Common myeloid progenitor, CD34-positive (primary cell): Measurements from ENCODE around the gene SEMA4C.

Experiments used
- CTCF ChIA-PET: fragments of 350-600 bp; sonication (Branson Sonifier 250); formaldehyde crosslinking; loops from one replicate; lab custom pipeline; 2021; ENCODE audit warnings: antibody characterized with exemption; lab: Charles Lee
- POLR2A ChIA-PET: fragments of 350-600 bp; sonication (Branson Sonifier 250); formaldehyde crosslinking; loops from one replicate; lab custom pipeline; 2021; ENCODE audit warnings: antibody characterized with exemption; lab: Charles Lee
- DNase-seq, 3 donors: peaks; one replicate each; pipeline versions ENCODE4 v3.0.0 to v3.0.0-alpha.2; 2013
- H3K27ac ChIP-seq, 2 experiments: 1 replicate in 1 of 2; 2 replicates in 1 of 2; pipeline ENCODE4 v1.7.0; 2013; ENCODE audit warnings: inconsistent platforms in 2 of 2, low read length in 2 of 2, mild to moderate bottlenecking in 2 of 2, low read depth in 1 of 2, moderate library complexity in 1 of 2; ENCODE audit not compliant: severe bottlenecking in 2 of 2, insufficient read depth in 1 of 2, poor library complexity in 1 of 2
- H3K27me3 ChIP-seq, 5 experiments: replicated peaks in 2 of 5; 1 replicate in 3 of 5; 2 replicates in 2 of 5; pipeline versions ENCODE4 v1.6.1 to v1.7.0; 2013; ENCODE audit warnings: low read length in 4 of 5, mild to moderate bottlenecking in 2 of 5, moderate library complexity in 2 of 5, inconsistent platforms in 1 of 5; ENCODE audit not compliant: insufficient read depth in 5 of 5, control insufficient read depth in 4 of 5
- H3K36me3 ChIP-seq, 4 experiments: 1 replicate in 2 of 4; 2 replicates in 2 of 4; pipeline versions ENCODE4 v1.6.1 to v1.7.0; 2013; ENCODE audit warnings: low read length in 3 of 4, control low read depth in 1 of 4, mild to moderate bottlenecking in 1 of 4; ENCODE audit not compliant: control insufficient read depth in 4 of 4, insufficient read depth in 4 of 4
- H3K4me1 ChIP-seq, 4 experiments: 1 replicate in 3 of 4; 2 replicates in 1 of 4; pipeline versions ENCODE4 v1.6.1 to v1.7.1; 2013; ENCODE audit warnings: low read length in 3 of 4, mild to moderate bottlenecking in 3 of 4, control low read depth in 1 of 4, inconsistent platforms in 1 of 4, moderate library complexity in 1 of 4; ENCODE audit not compliant: control insufficient read depth in 4 of 4, insufficient read depth in 4 of 4; ENCODE audit errors: control extremely low read depth in 1 of 4
- H3K4me3 ChIP-seq, 7 experiments: 1 replicate in 4 of 7; 2 replicates in 3 of 7; pipeline versions ENCODE4 v1.5.1 to v1.7.0; 2013; ENCODE audit warnings: mild to moderate bottlenecking in 7 of 7, low read length in 6 of 7, moderate library complexity in 6 of 7, inconsistent platforms in 2 of 7, low read depth in 2 of 7, control low read depth in 1 of 7; ENCODE audit not compliant: insufficient read depth in 4 of 7, control insufficient read depth in 1 of 7; ENCODE audit errors: extremely low read depth in 1 of 7
- H3K9me3 ChIP-seq, 5 experiments: 1 replicate in 4 of 5; 2 replicates in 1 of 5; pipeline versions ENCODE4 v1.6.1 to v1.7.1; 2013; ENCODE audit warnings: low read length in 4 of 5, mild to moderate bottlenecking in 2 of 5, inconsistent platforms in 1 of 5, low read depth in 1 of 5, moderate library complexity in 1 of 5; ENCODE audit not compliant: control insufficient read depth in 4 of 5, insufficient read depth in 2 of 5; ENCODE audit errors: control extremely low read depth in 1 of 5
- WGBS: methylation state at CpG from one replicate; pipeline ENCODE4 v1.1.5; 2013; ENCODE audit not compliant: insufficient coverage; 5-methylcytosine and 5-hydroxymethylcytosine counted together

The SEMA4C gene

GRCh38 chr2:96848264-96848663 lies 21.6 kb downstream of the SEMA4C start:
- H3K36me3 ChIP-seq = peaks cover 12 to 51% (median 32%) of the 10 kb centered on the region in 4 experiments
- POLR2A ChIA-PET = no interaction called here
- H3K4me3 ChIP-seq = no peak overlapping the region
- peaks cover 0 to 4% (median 0%) of the 10 kb centered on the region in 4 experiments for H3K4me1 ChIP-seq
- 92% methylated on average over 8 of the region's 9 CpGs for WGBS
- no peak overlapping the region for H3K27ac ChIP-seq
- no peak for DNase-seq
- H3K27me3 ChIP-seq = no peaks in the 10 kb centered on the region
- H3K9me3 ChIP-seq = no peaks in the 10 kb centered on the region
- CTCF ChIA-PET = interaction anchor here (1.1 kb wide), 1 partner anchor 9 kb away, joined by 5 read pairs; the partner anchor contains the start of gene ANKRD39

GRCh38 chr2:96847586-96847985 lies 22.3 kb downstream of the SEMA4C start:
- POLR2A ChIA-PET = no interaction called here
- CTCF ChIA-PET = interaction anchor here (0.8 to 1.1 kb wide), 2 partner anchors 10 to 114 kb away, joined by 3 to 5 read pairs; partner anchors contain the start of gene ANKRD39
- 95% methylated on average over 10 of the region's 10 CpGs for WGBS
- Histone ChIP-seq H3K9me3 (no peaks in the 10 kb centered on the region), H3K4me1 (peaks cover 0 to 4% (median 0%) of the 10 kb centered on the region in 4 experiments), H3K4me3 (no peak overlapping the region), H3K27ac (no peak overlapping the region), H3K27me3 (no peaks in the 10 kb centered on the region), H3K36me3 (peaks cover 12 to 44% (median 26%) of the 10 kb centered on the region in 4 experiments)
- DNase-seq = no peak

GRCh38 chr2:96846825-96847224 lies 23.1 kb downstream of the SEMA4C start:
- Histone ChIP-seq H3K4me1 (peaks cover 0 to 4% (median 0%) of the 10 kb centered on the region in 4 experiments), H3K9me3 (no peaks in the 10 kb centered on the region), H3K4me3 (no peak overlapping the region), H3K27me3 (no peaks in the 10 kb centered on the region), H3K36me3 (peaks cover 11 to 41% (median 23%) of the 10 kb centered on the region in 4 experiments), H3K27ac (no peak overlapping the region)
- CTCF ChIA-PET = interaction anchor here (0.8 kb wide), 1 partner anchor 114 kb away, joined by 3 read pairs; no protein-coding TSS in a partner anchor
- DNase-seq = no peak
- POLR2A ChIA-PET = no interaction called here
- WGBS = 96% methylated on average over 5 of the region's 5 CpGs

GRCh38 chr2:96844405-96844808 lies 25.5 kb downstream of the SEMA4C start:
- no peak for DNase-seq
- Histone ChIP-seq H3K27ac (no peak overlapping the region), H3K9me3 (no peaks in the 10 kb centered on the region), H3K4me1 (peaks cover 0 to 12% (median 6%) of the 10 kb centered on the region in 4 experiments), H3K27me3 (no peaks in the 10 kb centered on the region), H3K4me3 (no peak overlapping the region), H3K36me3 (peaks cover 7 to 30% (median 15%) of the 10 kb centered on the region in 4 experiments)
- WGBS = 93% methylated on average over 14 of the region's 17 CpGs
- CTCF ChIA-PET = interaction anchor here (1.2 to 1.5 kb wide), 2 partner anchors 14 to 17 kb away, joined by 3 to 6 read pairs; partner anchors contain the start of gene ANKRD39
- POLR2A ChIA-PET = interaction anchor here (0.9 kb wide), 1 partner anchor 13 kb away, joined by 4 read pairs; the partner anchor contains the start of gene ANKRD39

- Histone ChIP-seq H3K36me3 (peaks cover 7 to 28% (median 15%) of the 10 kb centered on the region in 4 experiments), H3K27ac (no peak within 1 kb of the TSS), H3K4me3 (no peak within 1 kb of the TSS), H3K4me1 (peaks cover 0 to 19% (median 13%) of the 10 kb centered on the region in 4 experiments), H3K9me3 (no peaks in the 10 kb centered on the region), H3K27me3 (no peaks in the 10 kb centered on the region)
- ChIA-PET CTCF (interaction anchor here (1.2 to 2.1 kb wide), 4 partner anchors 10 to 18 kb away, joined by 3 to 11 read pairs (median 4); partner anchors contain the start of gene ANKRD39), POLR2A (interaction anchor here (0.9 kb wide), 1 partner anchor 14 kb away, joined by 4 read pairs; the partner anchor contains the start of gene ANKRD39)
- 100% methylated on average over 3 of the region's 14 CpGs for WGBS
- no peak for DNase-seq
Observed at GRCh38 chr2:96843538-96844268, 26.2 kb downstream of the SEMA4C start, which contains the start of gene ANKRD23. Gene ANKRD23 (minus strand): TSS chr2:96844021. CDS start chr2:96843992, 29 bp downstream.

GRCh38 chr2:96842600-96842999 lies 27.3 kb downstream of the SEMA4C start:
- H3K4me1 ChIP-seq = peaks cover 0 to 18% (median 14%) of the 10 kb centered on the region in 4 experiments
- DNase-seq = no peak
- POLR2A ChIA-PET = interaction anchor here (0.5 kb wide), 1 partner anchor 311 kb away, joined by 4 read pairs; no protein-coding TSS in a partner anchor
- CTCF ChIA-PET = interaction anchor here (1.5 to 2.1 kb wide), 3 partner anchors 9 to 15 kb away, joined by 3 to 11 read pairs (median 6); partner anchors contain the start of gene ANKRD39
- no peak overlapping the region for H3K4me3 ChIP-seq
- H3K27me3 ChIP-seq = no peaks in the 10 kb centered on the region
- WGBS = 96% methylated on average over 6 of the region's 7 CpGs
- H3K9me3 ChIP-seq = no peaks in the 10 kb centered on the region
- H3K27ac ChIP-seq = no peak overlapping the region
- peaks cover 7 to 32% (median 17%) of the 10 kb centered on the region in 4 experiments for H3K36me3 ChIP-seq
